HG03103 (cell line): Measurements from ENCODE around the gene CDH23.

ENCODE experiments used
- ATAC-seq: cut with Tn5 transposase; IDR thresholded peaks from one replicate; pipeline ENCODE4 v1.9.1; 2021; ENCODE audit warnings: low read depth; ENCODE audit not compliant: unreplicated experiment

The CDH23 gene

DNA sequence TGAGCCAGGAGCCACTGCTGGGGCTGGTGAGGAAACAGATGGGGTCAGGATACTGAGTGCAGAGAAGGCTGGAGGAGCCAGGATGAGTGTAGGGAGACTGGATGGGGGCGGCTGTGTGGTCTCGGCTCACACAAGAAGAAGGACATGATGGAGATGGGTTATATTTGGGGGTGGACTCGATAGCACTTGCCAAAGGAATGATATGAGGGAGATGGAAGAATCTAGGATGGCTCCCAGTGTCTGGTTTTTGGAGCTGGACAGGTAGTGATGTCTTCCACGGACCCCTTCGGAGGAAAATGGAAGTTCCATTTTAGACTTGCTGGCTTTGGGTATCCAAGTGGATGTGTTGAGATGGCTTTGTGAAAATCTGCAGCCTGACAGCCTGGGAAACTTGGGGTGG, 83.9 kb downstream of the CDH23 start:
- ATAC-seq, result no peak

DNA sequence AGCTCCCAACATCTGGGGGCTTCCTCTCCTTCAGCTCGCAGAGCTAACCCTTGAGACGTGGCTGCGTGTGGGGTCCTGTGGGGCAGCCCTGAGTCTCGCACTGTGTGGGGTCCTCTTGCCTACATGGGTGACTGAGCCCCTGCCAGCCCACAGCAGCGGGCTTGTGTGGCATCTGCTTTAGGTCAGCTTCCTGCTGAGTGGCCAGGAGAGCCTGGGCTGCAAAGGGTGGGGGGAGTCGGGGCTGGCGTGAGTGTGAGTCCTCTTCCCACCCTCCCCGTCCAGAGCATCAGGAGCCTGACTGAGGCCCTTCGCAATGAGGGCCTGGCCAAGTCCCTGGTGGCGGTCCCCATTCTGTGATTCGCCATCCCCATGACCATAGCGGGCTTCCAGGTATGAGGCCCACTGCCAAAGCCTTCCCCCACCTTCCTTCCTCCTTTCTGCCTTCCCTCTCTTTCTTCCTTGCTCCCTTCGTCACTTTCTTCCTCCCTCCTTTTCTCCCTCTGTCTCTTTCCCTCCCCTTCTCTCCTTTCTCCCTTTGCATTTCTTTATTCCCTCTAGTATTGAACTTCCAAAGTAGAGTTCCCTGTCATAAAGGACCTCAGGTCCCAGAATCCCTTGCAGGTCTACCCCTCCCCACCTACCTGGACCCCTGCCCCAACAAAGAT, 85.2 kb downstream of the CDH23 start:
- ATAC-seq, result no peak

DNA sequence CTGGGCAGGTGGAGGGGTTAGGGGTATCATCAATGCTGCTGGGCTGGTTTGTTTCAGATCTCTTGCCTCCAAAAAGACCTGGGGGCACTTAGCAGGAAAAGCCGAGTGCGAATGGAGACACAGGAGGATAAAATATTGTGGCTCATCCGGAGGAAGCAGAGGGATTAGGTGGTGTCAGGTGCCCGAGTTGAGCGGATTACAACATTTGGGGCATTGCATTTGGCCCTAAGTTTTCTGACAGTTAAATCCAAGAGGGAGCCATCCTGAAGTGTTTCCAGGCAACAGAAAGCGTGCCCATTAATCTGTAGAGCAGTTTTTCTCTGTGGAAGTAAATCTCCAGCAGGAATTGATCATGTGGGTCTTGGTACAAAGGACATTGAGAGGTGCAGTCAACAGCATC, 85.9 kb downstream of the CDH23 start:
- ATAC-seq, result no peak

DNA sequence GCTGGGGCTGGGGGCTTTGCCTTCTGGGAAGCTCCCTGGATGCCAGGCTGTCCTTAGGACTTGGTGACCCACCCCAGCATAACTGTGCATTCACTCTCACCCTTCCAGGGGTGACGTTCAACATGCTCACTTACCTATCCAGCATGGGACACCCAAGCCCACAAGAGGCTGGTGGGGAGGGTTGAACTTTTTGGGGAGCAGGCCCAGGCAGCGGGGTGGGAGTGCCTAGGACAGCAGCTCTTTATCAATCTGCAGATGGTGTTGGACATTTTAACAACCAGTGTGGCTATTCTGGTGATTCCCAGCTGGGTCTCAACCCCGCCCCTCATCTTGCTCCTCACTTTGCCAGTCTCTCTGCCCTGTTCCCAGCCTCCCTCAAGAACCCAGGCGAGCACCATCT, 86.4 kb downstream of the CDH23 start:
- ATAC-seq, result no peak

DNA sequence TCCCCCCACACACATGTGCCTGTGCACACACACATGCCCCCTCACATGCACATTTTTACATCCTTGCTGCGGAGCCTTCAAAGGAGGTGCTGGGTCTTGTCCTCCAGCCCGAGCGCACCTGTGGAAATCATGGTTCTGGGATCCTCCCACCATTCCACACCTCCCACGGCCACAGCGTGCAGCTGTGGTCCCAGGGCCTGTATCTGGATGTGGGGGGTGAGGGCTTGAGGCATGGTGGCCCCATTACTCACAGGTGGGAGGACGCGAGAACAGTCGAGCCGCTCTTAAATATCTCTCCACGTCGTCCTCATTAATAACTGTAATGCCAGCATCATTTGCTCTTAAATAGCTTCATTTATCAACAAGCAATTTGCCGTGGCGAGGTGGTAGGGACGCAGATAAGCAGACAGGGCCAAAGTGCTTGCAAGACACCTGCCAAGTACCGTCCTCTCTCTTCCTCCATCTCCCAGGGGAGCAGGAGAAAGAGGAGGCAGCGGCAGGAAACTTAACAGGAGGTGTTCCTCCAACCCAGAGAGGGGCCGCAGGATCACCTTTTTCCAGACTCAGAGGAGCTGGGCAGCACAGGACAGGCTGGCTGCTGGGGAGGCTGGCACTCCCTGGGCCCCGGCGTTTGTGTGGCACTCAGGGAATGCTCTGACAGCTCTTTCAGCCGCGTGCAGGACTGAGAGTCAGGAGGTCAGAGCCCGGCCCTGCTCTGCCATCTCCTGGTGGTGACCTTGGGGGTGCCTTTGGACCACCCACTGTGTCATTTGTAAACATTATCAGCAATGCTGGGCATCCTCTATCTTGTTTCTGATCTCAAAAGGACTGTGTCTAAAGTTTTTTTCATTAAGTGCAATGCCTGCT, 87.4 kb downstream of the CDH23 start:
- no peak for ATAC-seq

DNA sequence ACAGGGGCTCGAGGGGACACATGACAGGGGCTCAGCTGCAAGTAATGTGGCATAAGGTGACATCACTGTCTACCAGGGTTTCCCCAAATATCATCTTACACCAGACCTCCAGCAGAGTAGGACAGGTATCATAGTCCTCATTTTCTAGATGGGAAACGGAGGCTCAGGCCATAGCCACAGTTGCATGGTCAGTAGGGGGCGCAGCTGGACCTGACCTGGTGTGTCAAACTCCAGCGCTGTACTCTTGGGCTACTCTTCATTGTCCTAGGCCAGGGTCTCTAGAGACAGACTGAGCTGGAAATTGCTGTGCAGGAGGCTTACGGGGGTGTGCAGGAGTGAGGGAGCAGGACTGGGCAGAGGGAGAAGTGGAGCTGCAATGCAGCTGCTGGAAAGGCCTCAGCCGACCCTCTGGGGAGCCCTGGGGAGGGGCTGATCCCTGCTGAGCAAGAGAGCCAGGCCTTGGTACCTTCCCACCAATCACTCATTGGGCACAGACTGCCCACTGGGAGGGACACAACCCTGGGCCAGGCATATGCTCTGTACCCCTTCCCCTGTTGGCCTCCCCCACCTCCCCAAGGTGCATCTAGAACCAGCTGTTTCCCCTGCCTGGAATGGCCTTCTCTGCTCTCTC, 89.9 kb downstream of the CDH23 start:
- no peak for ATAC-seq

DNA sequence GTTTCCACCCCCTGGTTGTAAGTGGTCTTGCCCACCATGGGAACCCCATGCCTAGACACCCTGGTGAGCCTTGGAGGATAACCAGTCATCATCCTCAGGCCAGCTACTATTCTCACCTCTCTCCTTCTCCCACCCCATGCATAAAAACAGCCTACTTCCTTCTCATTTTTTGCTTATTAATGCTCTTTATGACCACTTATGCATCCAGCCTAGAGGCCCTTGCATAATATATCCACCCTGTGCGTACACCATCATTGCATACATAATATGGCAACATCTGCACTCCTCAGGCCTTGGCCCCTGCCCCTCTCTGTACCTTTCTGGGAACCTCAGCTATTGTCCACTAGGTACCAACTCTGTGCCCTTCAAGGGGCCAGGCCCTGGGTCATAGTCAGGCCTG, 91.0 kb downstream of the CDH23 start:
- no peak for ATAC-seq

DNA sequence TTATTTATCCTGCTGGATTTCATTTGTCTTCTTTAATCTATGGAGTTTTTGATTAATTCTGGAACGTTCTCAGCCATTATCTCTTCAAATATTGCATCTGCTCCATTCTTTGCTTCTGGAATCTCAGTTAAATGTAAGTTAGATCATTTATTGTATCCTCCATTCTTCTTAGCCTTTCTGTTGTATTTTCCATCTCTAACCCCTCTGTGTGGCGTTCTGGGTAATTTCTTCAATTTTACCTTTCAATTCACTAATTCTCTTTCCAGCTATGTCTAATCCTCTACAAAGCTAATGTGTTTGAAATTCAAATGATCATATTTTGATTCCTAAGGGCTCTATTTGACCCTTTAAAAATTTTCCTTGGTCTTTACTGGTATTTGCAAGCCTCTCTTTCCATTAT, 92.4 kb downstream of the CDH23 start:
- no peak for ATAC-seq

DNA sequence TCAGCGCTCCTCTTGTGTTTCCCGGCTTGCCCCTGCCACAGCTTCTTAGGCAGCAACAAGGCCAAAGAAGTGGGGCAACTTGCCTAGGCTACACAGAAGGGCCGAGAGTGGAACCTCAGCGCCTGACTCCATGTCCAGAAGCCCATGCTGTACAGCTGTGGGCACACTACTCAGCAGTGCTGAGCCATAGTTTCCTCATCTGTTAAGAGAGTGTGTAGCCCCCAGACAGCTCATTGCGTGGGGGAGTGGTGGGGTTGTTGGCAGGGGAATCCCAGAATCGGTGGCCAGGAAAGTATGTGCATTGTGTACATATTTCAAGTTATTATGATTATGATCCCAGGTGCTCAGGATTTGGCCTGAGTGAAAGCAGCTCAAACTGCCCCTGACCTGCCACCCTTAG, 96.2 kb downstream of the CDH23 start:
- ATAC-seq, result no peak

DNA sequence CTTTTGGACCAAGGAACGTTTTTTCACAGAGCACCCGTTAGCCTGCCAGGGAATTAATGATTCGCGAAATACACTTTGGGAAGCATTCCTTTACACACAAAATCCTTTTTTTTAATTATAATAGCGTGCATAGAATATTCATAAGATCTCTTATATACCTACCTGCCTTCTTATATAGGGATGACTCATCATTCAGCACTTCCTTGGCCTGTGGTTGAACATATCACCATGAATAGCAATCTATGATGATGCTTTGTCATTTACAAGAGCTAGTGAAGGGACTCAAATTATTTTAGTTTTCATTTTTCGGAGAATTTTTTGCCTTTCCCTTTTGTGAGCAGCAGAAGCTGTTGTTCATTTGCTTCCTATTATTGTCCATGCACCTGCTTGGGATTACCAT, 97.0 kb downstream of the CDH23 start:
- ATAC-seq, result no peak

DNA sequence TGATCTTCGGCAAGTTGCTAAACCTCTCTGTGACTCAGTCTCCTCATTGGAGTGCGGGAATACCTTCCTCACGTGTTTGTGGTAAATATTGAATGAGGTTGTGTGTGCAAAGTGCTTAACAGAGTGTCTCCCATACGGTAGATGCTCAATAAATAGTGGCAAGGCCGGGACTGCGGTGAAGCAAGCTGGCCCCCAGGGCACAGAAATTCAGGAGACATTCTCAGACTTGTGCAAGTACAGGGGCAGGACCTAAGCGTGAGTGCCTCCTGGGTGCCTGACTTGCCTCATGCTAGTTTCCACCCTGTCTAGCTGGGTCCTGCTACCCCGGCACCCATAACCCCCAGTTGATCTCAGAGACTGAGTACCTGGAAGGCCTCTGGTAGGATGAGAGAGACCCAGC, 97.8 kb downstream of the CDH23 start:
- ATAC-seq, result no peak

DNA sequence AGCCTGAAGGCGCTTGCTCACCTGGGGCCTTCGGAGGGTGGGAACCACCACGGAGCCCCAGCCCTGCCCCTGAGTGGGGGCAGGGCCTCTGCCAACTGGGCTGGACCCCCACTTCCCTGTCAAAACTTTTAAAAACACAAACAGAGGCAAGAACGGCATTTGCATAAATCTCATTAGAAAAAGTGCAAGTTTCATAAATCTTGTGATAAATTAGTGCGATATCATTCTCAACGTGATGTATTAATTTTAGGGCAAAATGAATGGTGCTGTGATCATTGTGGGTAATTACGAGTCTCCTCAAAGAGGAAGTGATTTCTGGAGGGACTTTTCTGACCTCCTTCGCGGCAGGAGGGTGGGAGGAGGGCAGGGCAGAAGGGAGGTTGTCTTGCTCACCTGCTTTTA, 98.3 kb downstream of the CDH23 start:
- no peak for ATAC-seq

DNA sequence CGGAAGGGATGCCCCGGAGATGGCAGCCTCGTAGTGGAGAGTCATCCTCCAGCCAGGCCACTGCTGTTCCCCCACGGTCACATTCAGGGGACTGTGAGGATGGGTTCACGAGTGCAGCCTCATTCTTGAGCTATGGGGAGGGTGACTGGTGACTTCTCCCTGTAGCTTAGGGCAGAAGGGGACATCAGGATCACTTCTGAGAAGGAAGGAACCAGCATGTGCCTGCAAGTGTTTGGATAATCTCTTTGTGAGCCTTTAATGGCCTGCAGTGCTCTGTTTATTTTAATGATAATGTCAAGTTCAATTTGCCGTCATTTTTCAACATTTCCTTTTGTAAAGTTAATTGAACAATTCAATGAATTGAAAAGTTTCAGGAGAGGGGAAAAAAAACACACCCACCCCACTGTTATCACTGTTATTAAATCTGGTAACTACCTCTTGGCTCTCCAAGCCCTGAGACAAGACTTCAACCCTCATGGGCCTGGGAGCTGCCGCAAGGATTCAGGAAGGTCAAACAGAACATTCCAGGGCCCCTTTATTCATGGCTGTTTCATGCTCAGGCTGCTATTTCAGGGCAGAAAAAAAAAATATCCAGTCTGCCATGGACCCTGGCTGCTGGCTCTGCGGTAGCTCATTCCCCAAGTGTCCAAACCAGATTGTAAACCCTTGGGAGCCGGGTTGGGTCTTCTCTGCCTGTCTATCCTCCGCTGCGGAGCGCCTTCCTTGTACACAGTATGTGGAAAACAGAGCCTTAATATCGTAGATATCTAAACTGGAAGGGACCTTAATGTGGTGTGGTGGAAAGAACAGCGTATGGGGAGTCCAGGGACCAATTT, 100.4 kb downstream of the CDH23 start:
- ATAC-seq, result no peak

DNA sequence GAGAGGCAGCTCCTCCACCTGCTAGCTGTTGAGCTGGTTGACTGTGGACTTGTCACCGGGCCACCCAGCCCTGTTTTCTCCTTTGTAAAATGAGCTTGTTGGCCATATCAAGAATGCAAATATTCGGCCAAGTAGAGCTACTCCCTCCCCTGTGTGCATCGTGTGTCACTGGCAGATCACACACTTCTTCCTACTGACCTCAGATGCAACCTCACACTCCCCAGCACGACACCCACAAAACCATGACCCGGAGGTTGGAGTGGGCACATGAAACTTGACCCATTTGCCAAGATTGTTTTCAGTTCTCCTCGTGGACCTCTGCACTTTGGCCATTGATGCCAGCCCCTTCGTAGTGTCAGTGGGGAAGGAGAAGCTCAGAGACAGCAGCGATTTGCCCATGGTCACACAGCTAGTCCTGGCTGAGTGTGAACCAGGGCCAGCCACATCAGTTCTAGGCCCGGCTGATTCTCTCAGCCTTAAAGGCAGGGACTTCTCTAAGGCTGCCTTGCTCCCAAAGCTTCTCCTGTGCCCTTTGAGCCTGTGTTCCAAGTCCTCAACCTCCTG, 101.1 kb downstream of the CDH23 start:
- no peak for ATAC-seq

DNA sequence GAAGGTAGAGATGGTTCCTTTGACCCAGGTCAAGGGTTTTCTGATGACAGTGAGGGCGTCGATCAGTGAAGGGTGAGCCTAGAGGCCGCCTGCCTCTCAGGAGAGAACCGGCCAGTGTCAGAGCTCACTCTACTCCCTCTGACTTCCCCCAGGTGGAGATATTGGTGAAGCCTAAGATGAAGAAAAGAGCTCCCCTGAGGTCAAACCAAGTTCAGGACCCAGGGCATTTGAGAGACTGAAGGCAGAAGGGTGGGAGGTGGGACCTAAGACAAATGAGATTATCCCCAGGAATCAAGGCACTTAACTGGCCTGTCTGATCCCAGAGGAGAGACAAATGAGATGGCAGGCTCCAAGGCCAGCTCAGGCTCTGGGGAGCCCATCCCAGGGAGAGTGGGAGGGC, 104.7 kb downstream of the CDH23 start:
- ATAC-seq, result no peak

DNA sequence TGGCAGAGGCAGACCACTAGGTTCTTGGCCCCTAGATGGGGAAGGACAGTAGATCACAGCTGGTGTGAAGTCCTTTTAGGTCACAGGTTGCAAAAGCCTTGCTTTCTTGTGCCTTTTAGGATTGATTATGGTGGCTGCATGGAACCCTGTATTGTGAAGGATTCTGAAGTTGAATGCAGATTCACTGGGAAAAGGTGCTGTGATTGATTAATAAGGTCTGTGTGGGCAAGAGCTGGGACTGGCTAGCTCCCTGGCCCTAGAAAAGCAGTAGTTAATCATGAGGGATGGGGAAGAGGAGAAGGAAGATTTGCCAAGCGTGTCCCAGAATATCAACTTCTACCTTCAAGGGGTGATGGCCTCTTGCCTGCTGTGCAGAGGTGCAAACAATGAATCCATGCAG, 105.5 kb downstream of the CDH23 start:
- ATAC-seq, result no peak

DNA sequence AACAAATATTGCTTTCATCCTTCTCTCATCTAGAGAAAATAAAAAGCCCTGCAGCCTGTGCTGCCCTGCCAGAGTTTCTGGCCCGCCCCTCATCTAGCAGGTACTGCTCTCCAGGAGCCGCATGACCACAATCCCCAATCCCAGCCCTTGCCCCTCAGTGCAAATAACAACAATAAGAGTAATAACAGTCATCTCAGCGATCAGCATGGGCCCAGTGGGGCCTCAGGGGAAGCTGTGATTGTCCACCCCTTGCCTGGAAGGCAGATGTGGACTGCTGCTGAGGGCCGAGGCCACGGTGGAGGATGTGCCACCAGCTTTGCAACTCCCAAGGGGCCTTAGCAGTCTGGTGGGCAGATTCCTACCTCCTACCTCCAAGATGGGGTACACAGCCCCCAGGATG, 106.1 kb downstream of the CDH23 start:
- no peak for ATAC-seq

DNA sequence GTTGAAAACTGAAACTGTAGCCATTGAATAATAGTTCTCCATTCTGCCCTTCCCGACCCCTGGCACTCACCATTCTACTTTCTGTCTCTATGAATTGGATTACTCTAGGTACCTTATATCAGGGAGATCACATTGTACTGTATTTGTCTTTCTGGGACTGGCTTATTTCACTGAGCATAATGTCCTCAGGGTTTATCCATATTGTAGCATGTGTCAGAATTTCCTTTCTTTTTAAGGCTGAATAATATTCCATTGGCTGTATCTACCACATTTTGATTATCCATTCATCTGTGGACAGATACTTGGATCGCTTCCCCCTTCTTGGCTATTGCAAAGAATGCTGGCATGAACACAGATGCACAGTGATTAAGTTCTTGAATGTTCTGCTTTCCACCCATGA, 107.4 kb downstream of the CDH23 start:
- ATAC-seq, result no peak

DNA sequence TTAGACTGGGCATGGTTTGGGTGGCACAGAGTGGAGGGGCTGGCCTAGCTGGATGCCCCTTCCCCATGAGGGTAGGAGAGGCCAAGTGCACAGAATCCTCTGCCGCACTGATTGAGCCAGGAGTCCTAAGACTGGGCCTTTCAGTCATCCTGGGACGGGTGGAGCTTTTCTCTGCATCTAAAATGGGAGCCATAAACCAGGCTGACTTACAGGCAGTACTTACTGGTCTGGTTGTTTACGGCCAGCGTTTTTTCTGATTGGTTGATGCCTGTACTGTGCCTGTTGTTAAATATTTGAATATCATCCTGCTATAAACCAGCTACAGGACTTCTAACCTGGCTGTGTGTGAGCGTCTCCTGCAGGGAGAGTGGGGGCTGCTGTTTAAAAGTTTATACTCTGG, 107.8 kb downstream of the CDH23 start:
- ATAC-seq, result no peak

DNA sequence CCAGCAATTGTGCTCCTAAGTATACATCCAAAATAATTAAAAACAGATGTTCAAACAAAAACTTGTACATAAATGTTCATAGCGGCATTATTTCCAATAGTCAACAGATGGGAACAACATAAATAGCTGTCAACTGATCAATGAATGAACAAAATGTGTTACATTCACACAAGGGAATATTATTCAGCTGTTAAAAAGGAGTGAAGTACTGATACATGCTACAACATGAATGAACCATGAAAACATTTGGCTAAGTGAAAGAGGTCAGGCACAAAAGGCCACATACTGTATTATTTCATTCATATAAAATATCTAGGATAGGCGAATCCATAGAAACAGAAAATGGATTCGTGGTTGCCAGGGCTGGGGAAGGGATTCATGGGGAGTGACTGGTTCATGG, 109.1 kb downstream of the CDH23 start:
- ATAC-seq, result no peak

DNA sequence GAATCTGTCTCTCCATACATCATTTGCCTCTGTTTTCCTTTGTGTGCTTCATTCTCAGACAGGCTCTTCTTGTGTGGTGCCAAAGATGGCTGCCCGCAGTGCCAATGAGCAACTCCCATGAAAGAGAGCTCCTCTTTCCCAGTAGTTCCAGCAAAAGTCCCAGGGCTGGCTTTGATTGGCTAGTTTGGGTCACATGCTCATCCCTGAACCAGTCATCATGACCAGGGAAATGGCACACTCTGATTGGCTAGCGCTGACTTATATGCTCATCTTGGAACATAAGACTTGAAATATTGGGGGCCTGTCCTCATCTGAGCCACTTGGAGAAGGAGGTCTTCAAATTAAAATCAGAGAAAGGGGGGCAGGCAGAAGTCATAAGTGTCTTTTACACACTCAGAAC, 112.7 kb downstream of the CDH23 start:
- no peak for ATAC-seq
